H54 (cell line): Measurements from ENCODE around the gene MBP.

Experiments
- DNase-seq: peaks from one replicate; pipeline ENCODE4 v3.0.0; 2011; ENCODE audit warnings: low spot score, mixed read lengths; ENCODE audit not compliant: insufficient read length
- FAIRE-seq: peaks from 3 replicates; lab custom pipeline; 2011; peaks lifted over from hg19 to GRCh38; lab: Jason Lieb, UNC
- POLR2A ChIP-seq: IDR thresholded peaks from 2 replicates; pipeline ENCODE4 v1.6.1; 2011; ENCODE audit warnings: low read depth, mild to moderate bottlenecking, low read length

The MBP gene

DNA sequence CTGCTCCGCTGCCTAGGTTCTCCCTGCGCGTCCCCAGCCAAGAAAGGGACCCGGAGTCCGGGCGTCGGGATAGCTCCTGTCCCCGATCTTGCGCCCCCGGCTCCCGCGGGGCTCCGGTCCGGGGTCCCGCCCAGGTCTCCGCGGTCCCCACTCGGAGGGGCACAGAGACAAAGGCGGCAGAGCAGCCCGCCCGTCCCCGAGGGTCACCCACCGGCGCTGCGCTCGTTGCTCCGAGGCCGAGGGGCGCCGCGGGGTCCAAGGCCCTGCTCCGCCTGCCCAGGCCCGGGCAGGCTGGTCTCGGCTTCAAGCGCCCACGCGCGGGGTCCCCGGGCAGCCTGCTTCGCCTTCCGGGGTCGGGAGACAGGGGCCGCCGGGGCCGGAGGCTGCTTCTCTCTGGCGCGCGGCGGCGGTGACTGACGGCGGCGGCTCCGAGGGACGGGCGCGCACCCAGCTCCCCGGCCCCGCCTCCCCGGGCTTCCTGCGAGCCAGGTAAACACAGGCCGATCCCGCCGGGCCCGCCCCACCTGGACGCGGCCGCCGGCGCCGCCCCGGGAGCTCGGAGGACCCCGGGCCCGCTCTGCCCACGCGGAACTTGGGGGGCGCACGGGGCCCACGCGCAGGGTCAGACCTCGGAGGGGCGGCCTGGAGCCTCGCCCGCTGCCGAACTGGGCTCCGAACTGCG lies at the start of gene MBP:
TSS of gene MBP (minus strand) at position 415 of the 682 bp plus-strand sequence. CDS start 27,522 bp downstream, outside the sequence.
- no peak for TF ChIP-seq POLR2A
- FAIRE-seq (no peak), DNase-seq (no peak)

DNA sequence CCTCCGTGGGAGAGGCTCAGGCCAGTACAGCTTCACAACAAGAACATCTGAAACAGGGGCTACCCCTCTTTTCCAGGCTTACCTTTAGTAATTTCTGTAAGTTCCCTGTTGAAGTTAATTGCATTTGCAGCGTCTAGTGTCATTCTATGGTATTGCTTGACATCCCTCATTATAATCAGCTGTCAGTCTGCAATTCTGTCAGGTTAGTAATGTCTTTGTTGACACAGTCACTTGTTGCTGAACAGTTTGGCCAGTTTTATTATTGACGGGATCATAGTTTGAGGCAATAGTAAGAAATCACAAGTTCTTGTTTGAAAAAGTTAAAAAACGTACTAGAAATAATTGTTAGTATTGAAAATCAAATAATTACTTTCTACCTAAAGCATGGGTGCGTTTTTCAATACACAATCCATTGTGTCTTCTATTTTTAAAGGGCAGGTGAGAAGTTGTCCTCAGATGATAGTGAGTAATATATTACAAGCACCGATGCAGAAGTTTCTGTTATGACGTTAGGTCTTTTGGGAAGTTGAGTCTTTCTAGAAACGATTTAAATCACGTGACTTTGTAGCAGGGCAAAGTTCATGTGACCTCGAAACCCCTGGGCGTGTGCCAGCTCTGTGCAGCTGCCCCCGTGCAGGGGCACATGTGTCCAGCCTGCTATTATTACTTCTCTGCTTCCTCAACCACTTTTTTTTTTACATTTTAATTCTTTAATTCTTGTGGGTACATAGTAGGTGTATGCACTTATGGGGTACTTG lies 49.5 kb upstream of the MBP start:
- DNase-seq, result no peak
- no peak for FAIRE-seq
- no peak for TF ChIP-seq POLR2A

DNA sequence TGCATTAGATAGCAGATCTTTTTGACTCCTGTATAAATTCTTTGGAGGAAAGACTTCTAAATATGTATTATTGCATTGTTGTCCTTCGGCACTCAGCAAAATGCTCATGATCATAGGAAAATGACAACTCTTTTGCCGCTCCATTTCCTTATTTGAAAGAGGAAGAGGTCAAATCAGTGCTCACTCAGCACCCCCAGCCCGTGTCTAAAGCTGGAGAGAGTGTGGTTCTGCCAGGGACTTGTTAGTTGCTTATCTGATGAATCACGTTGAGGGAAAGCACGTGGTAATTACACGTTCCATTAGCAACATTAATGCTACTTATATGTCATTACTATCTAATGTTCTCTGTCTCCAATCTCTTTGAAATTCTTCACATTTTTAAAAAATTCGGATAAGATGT lies 46.0 kb upstream of the MBP start:
- no peak for DNase-seq
- no peak for FAIRE-seq
- TF ChIP-seq POLR2A, result no peak

GRCh38 chr18:77177009-77177408 lies 44.4 kb upstream of the MBP start:
- FAIRE-seq (no peak), DNase-seq (no peak)
- TF ChIP-seq POLR2A, result no peak

GRCh38 chr18:77173275-77174030 lies 40.9 kb upstream of the MBP start:
- TF ChIP-seq POLR2A, result no peak
- DNase-seq (no peak), FAIRE-seq (no peak)

DNA sequence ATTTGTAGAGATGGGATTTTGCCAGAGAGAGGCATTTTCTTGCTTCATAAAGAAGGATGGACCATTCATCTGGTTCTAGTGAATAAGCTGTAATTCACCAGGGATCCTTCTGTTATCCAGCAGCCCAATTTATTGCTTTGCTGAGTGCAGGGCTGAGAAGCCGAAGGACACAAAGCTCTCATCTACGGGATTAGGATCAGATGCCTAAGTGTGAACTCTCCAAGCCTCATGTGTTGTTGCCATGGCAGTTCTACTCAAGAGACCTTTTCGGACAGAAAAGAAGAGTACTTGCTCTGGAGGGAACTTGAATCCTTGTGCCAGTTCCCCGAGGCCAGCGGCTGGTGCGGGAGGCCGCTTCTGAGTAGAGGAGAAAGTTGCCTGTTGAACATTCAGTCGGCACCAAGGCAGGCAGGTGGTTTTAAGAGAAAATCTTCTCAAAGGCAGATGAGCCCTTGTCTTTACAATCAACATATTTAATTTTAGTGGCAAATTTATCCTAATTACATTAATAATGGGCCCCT lies 38.4 kb upstream of the MBP start:
- DNase-seq (no peak), FAIRE-seq (no peak)
- no peak for TF ChIP-seq POLR2A

DNA sequence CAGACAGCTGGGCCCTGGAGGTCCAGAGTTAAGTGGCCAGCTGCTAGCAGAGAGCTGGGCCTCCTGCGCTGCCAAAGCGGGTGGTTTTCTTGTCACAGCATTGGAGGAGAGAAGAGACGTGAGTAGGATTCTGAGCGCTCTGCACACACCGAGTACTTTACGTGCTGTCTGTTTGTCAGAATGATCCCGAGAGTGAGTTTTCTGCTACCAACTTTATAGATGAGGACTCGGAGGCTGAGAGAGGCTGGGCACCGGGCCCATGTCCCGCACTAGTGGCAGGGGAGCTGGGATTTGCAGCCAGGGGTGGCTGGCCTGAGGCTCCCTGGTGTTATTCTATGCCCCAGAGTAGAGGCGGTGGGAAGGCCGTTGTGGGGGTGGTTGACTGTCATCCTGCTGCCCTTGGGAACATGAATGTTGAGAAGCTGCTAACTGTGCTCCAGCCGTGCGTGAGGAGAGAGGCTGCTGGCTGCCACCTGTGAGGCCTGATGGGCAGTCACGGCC lies 36.3 kb upstream of the MBP start:
- TF ChIP-seq POLR2A, result no peak
- no peak for DNase-seq
- no peak for FAIRE-seq

DNA sequence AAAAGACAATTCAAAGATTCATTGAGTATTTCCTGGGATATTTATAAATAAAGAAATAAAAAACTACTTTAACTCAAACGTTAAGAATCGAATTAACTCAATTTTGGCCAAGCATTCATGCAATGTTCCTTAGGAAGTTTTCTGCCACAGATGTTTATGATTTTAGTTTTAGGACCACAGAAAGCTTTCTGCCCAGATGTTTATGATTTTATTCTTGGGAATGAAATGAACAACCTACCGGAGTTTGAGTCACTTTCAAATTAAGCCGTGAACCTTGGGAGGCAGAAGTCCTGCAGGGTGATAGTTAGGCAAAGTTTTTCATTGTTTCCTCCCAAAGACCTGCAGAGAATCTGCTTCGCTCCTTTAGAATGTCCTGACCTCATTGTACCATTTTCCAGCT lies 34.7 kb upstream of the MBP start:
- no peak for DNase-seq
- FAIRE-seq, result no peak
- no peak for TF ChIP-seq POLR2A

GRCh38 chr18:77166523-77166922 lies 33.9 kb upstream of the MBP start:
- DNase-seq, result no peak
- no peak for FAIRE-seq
- TF ChIP-seq POLR2A, result no peak

DNA sequence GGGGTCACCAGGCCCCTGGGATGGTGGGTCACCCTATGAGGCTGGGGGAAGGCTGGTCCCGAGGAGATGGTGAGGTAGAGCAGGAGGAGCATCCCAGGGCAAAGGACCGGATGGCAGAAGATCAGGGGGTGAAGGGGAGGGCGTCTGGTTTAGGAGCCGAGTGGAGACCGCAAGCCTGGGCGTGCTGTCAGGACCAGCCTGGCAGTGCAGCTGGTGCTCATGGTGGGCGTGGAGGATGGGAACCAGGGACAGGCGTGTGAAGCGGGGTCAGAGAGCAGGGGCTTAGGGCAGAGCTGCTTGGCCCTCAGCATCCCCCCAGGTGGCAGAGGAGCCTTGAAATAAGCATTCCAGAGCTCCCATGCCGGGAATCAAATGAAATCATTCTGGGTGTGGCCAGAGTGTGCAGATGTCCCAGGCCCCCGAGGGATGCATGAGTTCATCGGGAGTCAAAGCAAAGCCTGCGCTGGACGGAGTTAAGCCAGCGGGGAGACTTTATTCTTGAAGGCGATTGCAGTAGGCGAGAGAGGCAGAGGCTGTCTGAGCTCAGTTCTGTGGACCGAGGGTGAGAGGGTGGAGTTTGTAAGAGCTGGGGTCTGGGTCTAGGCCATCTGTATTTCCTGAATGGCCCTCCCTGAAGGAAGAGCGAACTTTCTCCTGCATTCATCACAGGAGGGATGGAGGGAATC lies 33.1 kb upstream of the MBP start:
- DNase-seq (no peak), FAIRE-seq (no peak)
- no peak for TF ChIP-seq POLR2A

GRCh38 chr18:77164763-77165485 lies 32.3 kb upstream of the MBP start:
- DNase-seq (no peak), FAIRE-seq (no peak)
- TF ChIP-seq POLR2A, result no peak

- no peak for DNase-seq
- no peak for FAIRE-seq
- TF ChIP-seq POLR2A, result no peak
These were observed 31.4 kb upstream of the MBP start for GRCh38 chr18:77164026-77164425.

- FAIRE-seq (no peak), DNase-seq (no peak)
- no peak for TF ChIP-seq POLR2A
These were observed 30.0 kb upstream of the MBP start for GRCh38 chr18:77162580-77162979.
